GF-D8 (cell line): ENCODE data around the gene MRAP2.
A peak's percentile ranks its signal among the peaks of the same experiment; 100 is the strongest.
"Not testable (repeated sequence)": the region's sequence is repeated elsewhere in the genome, so short reads cannot be mapped to it uniquely, and the experiment has no call there.

Source experiments
- DNase-seq: peaks from one replicate; lab custom pipeline; 2025; lab: John Stamatoyannopoulos, UW

The MRAP2 gene

DNA sequence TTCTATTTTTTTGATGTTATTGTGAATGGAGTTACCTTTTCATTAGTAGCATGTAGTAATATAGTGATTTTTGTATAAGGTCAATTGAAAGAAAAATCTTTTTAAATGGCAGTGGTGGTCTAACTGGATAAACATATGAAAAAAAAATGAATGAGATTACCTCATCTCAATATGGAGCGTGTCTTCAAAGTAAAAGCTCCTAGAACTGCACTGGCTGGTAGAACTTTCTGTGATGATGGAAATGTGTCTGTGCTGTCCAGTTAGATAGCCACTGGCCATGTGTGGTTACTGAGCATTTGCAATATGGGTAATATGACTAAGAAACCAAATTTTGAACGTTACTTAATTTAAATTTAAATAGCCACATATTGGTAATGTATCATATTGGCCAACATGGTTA, 44.1 kb downstream of the MRAP2 start:
- DNase-seq, result no peak

DNA sequence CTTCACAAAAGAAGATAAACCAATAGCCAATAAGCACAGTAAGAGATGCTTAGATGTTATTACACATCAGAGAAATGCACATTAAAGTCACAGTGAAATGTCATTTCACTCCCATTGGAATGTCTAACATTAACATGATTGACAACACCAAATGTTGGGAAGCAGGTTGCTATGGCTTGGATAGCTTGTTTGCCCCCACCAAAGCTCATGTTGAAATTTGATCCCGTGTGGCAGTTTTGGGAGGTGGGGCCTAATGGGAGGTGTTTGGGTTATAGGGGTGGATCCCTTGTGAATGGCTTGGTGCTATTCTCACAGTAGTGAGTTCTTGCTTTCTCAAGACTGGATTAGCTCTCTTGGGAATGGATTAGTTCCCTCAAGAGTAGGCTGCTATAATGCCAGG, 44.8 kb downstream of the MRAP2 start:
- no peak for DNase-seq

DNA sequence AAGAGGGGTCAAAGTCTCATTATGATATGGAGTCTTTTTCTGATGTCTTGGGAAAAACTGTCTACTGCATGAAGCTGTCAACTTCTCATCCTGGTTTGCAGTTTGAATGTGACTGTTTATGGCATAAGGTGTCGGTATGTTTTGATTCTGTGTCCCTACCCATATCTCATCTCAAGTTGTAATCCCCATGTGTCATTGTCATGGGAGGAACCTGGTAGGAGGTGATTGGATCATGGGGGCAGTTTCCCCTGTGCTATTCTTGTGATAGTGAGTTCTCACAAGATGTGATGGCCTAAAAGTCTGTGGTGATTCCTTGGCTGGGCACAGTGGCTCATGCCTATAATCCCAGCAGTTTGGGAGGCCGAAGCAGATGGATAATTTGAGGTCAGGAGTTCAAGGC, 47.6 kb downstream of the MRAP2 start:
- DNase-seq, result no peak

DNA sequence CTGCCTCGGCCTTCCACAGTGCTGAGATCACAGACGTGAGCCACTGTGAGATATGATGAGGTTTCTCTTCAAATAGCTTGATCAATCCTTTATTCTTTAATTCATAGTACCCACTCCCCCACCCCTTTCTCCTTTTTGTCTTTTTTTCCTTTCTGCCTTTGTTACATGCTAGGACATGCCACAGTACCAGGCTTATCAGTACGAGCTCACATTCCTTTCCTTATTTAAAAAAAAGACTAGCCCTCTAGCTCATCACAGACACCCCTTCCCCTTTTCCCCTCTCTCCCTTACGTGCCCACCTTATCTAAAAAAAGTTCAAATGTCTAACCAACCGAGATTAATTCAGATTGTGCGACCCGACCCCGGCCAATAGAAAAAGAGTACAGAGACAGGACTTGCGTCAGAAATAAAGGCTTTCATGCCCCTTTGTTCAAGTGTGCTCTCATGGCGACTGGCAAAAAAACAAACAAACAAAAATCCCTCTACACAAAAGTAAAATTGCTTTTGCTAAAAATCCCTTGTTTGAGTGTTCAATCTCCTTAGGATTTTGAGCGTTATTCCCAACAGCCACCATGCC, 49.2 kb downstream of the MRAP2 start:
- DNase-seq, result no peak

DNA sequence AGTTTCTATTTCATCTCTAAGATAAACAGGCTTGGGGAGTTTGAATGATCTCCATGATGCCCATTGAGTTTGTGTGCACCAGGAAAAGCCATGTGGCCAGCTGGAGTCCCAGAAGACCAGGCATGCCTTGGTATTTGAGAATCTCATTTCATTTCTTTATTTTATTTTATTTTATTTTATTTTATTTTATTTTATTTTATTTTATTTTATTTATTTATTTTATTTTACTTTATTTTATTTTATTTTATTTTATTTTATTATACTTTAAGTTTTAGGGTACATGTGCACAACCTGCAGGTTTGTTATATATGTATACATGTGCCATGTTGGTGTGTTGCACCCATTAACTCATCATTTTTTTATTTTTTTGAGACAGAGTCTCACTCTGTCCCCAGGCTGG, 51.1 kb downstream of the MRAP2 start:
- not testable (repeated sequence) for DNase-seq

DNA sequence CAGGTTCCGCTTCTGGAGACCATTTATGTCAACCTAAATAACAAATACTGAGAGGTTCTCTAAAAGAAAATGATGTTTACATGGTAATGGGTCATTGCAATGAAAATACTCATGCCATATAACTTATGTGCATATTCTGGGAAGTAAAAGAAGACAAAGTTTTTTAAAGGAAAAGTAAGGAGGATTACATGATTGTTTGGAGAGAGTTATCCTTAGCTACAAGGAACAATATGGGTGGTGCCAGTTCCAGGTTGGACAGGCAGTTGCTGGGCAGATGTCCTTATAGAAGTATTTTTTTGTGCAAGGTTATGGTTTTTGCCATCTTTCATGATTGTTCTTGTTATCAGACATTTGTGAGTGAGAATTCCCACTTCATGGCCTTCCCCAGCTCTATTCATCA, 52.5 kb downstream of the MRAP2 start:
- no peak for DNase-seq

DNA sequence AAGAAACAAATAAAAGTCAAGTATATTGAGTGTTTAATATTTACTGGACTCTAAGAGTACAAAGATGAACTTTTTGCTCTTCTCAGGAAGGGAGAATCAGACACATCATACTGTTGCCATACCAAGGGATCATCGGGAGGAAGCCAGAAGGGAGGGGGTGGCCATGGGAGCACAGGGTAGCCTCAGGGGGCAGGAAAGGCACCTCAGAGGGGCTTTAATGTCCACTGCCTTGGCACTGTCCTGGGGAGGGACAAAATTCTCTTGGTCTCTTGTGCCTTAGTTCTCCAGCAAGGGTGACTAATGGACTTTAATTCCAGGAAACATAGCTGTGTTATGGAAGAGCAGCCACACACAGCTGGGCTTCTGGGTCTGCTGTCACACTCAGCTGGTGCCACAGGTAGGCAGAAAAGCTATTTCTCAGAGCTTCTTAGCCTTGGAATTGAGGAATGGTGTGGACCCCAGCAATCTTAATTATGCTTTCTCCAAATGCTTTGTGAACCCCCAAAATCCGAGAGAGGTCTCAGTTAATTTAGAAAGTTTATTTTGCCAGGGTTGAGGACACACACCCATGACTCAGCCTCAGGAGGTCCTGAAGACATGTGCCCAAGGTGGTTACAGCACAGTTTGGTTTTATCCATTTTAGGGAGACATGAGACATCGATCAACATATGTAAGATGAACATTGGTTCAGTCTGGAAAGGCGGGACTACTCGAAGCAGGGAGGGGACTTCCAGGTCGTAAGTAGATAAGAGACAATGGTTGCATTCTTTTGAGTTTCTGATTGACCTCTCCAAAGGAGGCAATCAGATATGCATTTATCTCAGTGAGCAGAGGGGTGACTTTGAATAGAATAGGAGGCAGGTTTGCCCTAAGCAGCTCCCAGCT, 53.2 kb downstream of the MRAP2 start:
- no peak for DNase-seq

DNA sequence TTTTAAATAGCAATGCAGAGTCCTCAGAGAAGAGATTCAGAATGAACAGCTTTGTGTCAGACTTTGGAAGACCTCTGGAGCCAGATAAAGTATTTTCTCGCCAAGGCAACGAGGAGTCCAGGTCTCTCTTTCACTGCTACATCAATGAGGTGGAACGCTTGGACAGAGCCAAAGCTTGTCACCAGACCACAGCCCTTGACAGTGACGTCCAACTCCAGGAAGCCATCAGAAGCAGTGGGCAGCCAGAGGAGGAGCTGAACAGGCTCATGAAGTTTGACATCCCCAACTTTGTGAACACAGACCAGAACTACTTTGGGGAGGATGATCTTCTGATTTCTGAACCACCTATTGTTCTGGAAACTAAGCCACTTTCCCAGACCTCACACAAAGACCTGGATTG, 55.5 kb downstream of the MRAP2 start:
- DNase-seq, result no peak

DNA sequence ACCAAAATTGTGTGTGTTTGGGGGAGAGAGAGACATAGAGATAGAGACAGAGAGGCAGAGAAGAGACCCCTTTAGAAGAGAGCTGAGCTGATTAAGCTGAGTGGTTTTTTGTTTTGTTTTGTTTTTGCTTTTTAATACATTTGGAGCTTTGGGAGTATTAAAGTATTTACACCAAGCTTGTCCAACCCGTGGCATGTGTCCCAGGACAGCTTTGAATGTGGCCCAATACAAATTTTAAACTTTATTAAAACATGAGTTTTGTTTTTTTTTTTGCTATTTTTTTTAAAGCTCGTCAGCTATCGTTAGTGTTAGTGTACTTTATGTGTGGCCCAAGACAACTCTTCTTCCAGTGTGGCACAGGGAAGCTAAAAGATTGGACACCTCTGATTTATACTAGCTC, 56.0 kb downstream of the MRAP2 start:
- no peak for DNase-seq

DNA sequence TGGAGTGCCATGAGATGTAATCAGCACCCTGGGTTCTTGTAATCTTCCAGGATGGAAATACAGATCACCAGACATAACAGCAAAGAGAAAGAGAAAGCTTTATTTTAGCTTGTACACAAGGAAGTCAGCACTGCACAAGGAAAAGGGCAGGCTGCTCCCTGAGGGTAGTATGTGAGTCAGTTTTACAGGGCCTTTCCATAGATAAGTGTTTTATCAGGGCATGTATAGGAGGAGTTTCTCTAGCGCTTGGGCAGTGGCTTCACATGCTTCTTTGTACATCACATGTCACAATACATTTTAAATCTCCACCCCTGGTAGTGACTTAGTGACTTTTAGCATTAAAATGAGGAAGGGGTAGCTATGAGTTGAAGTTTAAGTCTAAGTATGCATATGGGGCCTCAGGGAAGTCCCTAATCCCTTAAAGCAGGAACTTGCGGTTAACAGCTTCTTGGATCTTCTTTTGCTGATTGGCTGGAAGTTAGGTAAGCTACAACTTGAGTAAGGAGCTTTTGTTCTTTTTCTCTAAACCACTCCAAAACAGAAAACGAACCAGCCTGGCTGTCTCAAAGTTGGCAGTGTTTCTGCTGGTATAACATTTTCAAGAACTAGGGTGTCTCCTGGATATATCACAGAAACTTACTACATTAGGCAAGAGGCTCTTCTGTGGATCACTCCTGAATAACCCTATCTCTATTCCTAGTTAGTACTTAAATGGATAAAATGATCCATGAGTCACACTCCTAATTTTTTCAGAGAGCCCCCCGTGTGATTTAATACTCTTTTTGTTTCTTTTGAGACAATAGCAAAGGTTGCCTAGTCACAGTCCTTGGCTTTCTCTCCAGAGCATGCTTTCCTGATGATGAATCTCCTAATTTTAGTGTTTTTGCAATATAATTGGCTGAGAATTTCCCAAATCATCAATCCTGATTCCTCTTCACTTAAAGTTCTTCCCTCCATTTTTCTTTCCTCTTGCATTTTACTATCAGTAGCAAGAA, 60.2 kb downstream of the MRAP2 start:
- DNase-seq, result peak; percentile 97

DNA sequence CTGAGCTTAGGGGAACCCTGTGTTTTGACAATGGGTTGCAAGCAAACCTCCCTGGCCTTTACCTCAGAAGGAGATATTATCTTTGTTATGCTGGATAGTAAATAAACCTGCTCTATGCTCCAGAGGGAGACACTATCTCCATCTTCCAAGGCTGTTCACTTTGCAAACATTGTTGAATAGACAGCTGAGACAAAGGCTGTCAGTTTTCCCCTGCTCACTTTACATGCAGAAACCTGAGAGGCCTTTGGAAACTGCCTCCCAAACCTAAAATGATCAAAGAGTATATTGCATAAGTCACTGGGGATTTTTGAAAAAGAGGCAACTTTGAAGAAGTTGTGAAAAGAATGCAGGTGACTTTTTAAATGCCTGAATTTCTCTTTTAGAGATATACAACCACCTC, 61.6 kb downstream of the MRAP2 start:
- no peak for DNase-seq

DNA sequence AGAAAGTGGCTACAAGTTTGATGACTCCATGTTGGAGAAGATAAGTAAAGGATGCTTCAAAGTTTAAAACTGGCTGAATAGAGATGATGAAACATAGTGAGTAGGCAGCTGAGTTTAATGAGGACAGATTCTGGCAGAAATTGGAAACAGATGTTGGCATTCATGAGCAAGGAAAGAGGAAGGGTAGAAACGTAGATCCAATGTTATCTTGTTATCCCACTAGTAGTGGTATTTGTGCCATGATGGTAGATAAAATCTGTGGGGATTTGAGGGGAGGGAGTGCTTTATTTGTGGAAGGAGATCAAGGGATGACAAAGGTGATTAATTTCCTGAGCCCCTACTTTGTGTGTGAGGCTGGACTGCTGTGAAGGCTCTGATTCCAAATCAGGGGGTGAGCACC, 69.5 kb downstream of the MRAP2 start:
- no peak for DNase-seq

DNA sequence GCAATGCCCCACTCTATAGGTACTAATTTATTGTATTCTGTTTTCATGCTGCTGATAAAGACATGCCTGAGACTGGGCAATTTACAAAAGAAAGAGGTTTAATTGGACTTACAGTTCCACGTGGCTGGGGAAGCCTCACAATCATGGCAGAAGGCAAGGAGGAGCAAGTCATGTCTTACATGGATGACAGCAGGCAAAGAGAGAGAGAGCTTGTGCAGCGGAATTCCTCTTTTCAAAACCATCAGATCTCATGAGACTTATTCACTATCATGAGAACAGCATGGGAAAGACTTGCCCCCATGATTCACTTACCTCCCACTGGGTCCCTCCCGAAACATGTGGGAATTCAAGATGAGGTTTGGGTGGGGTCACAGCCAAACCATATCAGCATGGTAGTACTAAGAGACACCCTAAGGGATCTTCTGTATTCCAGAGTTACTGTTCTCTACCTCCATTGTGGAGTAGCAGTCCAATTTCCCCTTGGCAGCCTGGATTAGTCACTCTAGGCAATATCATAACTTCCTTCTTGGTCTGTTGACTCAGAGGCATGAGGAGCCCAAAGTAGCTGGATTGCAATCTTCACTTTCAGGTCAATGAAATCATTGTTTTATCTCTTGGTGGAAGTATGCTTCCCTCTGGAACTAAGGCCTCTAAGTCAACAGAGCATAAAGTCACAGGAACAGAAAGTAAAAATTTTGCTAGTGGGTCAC, 71.8 kb downstream of the MRAP2 start:
- DNase-seq, result not testable (repeated sequence)

DNA sequence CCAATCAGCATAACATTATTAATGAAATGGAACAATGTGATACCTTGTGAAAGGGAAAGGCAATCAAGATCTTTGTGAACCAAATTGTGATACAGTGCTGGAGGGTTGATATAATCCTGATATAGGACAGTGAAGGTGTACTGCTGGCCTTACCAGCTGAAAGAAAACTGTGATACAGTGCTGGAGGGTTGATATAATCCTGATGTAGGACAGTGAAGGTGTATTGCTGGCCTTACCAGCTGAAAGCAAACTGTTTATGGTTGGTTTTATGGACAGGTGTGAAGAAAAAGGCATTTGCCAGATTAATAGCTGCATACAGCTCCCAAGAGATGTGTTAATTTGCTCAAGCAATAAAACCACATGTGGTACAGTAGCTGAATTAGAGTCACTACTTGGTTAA, 73.9 kb downstream of the MRAP2 start:
- DNase-seq, result no peak

DNA sequence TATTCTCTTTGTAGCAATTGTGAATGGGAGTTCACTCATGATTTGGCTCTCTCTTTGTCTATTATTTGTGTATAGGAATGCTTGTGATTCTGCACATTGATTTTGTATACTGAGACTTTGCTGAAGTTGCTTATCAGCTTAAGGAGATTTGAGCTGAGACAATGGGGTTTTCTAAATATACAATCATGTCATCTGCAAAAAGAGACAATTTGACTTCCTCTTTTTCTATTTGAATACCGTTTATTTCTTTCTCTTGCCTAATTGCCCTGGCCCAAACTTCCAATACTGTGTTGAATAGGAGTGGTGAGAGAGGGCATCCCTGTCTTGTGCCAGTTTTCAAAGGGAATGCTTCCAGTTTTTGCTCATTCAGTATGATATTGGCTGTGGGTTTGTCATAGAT, 77.8 kb downstream of the MRAP2 start:
- DNase-seq, result not testable (repeated sequence)

DNA sequence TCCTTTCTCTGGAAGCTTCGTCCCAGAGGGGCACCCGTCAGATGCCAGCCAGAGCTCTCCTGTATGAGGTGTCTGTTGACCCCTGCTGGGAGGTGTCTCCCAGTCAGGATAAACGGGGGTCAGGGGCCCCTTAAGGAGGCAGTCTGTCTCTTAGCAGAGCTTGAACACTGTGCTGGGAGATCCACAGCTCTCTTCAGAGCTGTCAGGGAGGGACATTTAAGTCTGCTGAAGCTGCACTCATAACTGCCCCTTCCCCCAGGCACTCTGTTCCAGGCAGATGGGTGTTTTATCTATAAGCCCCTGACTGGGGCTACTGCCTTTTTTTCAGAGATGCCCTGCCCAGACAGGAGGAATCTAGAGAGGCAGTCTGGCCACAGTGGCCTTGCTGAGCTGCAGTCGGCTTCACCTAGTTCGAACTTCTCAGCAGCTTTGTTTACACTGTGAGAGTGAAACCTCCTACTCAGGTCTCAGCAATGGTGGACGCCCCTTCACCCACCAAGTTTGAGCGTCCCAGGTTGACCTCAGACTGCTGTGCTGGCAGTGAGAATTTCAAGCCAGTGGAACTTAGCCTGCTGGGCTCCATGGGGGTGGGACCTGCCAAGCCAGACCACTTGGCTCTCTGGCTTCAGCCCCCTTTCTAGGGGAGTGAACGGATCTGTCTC, 81.5 kb downstream of the MRAP2 start:
- DNase-seq, result not testable (repeated sequence)

DNA sequence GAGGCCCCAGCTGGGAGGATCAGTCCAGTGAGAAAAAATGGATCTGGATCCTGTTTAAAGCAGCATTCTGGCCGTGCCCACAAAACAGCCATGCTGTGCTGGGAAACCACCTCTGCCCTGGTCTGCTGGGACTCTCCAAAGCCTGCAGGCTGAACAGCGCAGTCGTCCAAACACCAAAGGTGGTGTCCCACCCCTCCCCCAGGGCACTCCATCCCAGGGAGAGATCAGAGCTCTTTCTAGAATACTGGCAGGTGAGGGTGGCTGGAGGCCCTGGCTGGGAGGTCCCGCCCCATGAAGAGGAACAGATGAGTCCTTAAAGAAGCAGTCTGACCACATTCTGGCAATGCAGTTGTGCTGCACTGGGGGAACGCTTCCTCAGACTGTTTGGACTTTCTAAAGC, 84.6 kb downstream of the MRAP2 start:
- DNase-seq, result no peak

DNA sequence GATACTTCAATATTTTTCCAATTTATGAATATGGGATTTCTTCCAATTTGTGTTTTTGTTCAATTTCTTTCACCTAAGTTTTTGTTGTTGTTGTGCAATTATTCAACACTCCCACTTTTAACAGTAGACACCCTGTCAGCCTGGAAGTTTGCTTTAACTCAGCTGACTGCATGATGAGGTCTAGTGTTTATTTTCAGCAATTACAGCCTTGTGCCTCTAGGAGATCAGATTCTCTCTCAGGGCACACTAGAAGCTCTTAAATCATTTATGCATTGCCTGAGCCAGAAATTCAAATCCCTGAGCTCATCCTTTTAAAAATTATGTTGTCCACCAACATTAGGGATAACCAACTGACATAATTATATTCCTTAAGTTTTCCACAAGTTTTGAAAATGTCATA, 85.7 kb downstream of the MRAP2 start:
- no peak for DNase-seq

DNA sequence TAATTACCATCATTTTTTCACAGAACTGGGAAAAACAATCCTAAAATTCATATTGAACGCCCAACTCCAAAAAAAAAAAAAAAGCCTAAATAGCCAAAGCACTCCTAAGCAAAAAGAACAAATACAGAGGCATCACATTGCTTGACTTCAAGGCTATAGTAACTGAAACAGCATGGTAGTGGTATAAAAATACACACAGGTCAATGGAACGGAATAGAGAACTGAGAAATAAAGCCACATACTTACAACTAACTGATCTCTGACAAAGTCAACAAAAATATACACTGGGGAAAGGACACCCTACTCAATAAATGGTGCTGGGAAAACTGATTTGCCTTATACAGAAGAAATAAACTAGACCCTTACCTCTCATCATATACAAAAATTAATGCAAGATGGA, 89.6 kb downstream of the MRAP2 start:
- DNase-seq, result no peak

DNA sequence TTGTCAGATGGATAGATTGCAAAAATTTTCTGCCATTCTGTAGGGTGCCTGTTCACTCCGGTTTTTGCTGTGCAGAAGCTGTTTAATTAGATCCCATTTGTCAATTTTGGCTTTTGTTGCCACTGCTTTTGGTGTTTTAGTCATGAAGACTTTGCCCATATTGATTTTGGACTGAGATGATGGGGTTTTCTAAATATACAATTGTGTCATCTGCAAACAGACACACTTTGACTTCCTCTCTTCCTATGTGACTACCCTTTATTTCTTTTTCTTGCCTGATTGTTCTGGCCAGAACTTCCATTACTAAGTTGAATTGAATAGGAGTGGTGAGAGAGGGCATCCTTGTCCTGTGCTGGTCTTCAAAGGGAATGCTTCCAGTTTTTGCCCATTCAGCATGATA, 96.0 kb downstream of the MRAP2 start:
- DNase-seq, result not testable (repeated sequence)

DNA sequence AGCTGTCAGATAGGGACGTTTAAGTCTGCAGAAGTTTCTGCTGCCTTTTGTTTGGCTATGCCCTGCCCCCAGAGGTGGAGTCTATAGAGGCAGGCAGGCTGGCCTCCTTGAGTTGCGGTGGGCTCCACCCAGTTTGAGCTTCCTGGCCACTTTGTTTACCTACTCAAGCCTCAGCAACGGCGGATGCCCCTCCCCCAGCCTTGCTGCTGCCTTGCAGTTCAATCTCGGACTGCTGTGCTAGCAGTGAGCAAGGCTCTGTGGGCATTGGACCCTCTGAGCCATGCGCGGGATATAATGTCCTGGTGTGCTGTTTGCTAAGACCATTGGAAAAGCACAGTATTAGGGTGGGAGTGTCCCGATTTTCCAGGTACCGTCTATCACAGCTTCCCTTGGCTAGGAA, 99.8 kb downstream of the MRAP2 start:
- not testable (repeated sequence) for DNase-seq
